Astrocyte (in vitro differentiated cells and primary cell): Measurements from ENCODE around the gene SEC14L3.

Experiments
- CTCF ChIP-seq: IDR thresholded peaks from 2 replicates; pipeline ENCODE4 v1.5.1; 2011; ENCODE audit warnings: low read depth, mild to moderate bottlenecking, inconsistent platforms, low read length, moderate library complexity; ENCODE audit not compliant: insufficient read depth
- EZH2 ChIP-seq: IDR thresholded peaks from 2 replicates; pipeline ENCODE4 v1.6.1; 2012; ENCODE audit warnings: mild to moderate bottlenecking, low read length, inconsistent platforms; ENCODE audit not compliant: insufficient read depth

GRCh38 chr22:30432096-30432495 is 39.7 kb downstream of the SEC14L3 start:
- TF ChIP-seq CTCF (no peak), EZH2 (no peak)
